Osteoblast (primary cell): ENCODE results near the gene KCNQ1. TPM values are rescaled to one million over a fixed set of nuclear protein-coding genes. Genes with fewer than 3 reads are reported as not detected.

ENCODE experiments used
- DNase-seq: peaks from one replicate; pipeline ENCODE4 v3.0.0; 2011; ENCODE audit warnings: low spot score, mixed read lengths; ENCODE audit not compliant: insufficient read length; ENCODE audit errors: missing footprints
- H2AFZ ChIP-seq: 2 replicates; pipeline ENCODE4 v1.6.0; 2011; ENCODE audit warnings: mild to moderate bottlenecking, low read length
- H3K27ac ChIP-seq: 2 replicates; pipeline ENCODE4 v1.5.1; 2011; ENCODE audit warnings: mild to moderate bottlenecking, low read depth, low read length, moderate library complexity
- H3K27me3 ChIP-seq: 2 replicates; pipeline ENCODE4 v1.6.0; 2012; ENCODE audit warnings: mild to moderate bottlenecking, control low read depth, inconsistent platforms, low read length, moderate library complexity; ENCODE audit not compliant: insufficient read depth
- H3K36me3 ChIP-seq: 2 replicates; pipeline ENCODE4 v1.5.1; 2011; ENCODE audit warnings: mild to moderate bottlenecking, low read length, control low read depth, moderate library complexity; ENCODE audit not compliant: insufficient read depth
- H3K4me1 ChIP-seq: 2 replicates; pipeline ENCODE4 v1.5.1; 2011; ENCODE audit warnings: mild to moderate bottlenecking, low read length, control low read depth, moderate library complexity; ENCODE audit not compliant: insufficient read depth
- H3K4me2 ChIP-seq: 2 replicates; pipeline ENCODE4 v1.6.0; 2011; ENCODE audit warnings: mild to moderate bottlenecking, low read length; ENCODE audit not compliant: insufficient read depth
- H3K4me3 ChIP-seq: fragments of 200-600 bp; sonication (generic); 3 replicates; pipeline ENCODE4 v1.5.1; 2012; ENCODE audit warnings: mild to moderate bottlenecking, low read length, inconsistent platforms; ENCODE audit not compliant: insufficient read depth
- H3K79me2 ChIP-seq: 2 replicates; pipeline ENCODE4 v1.6.0; 2012; ENCODE audit warnings: mild to moderate bottlenecking, low read length, control low read depth, inconsistent platforms; ENCODE audit not compliant: insufficient read depth
- H3K9me3 ChIP-seq: 2 replicates; pipeline ENCODE4 v1.5.1; 2011; ENCODE audit warnings: low read depth, low read length, control low read depth
- H4K20me1 ChIP-seq: 2 replicates; pipeline ENCODE4 v1.6.0; 2012; ENCODE audit warnings: mild to moderate bottlenecking, low read length, control low read depth; ENCODE audit not compliant: insufficient read depth
- total RNA-seq: library from RNA; depleted of rRNA; stranded (reverse); fragments of >200 nt; gene quantifications from 2 replicates; pipeline ENCODE4 v1.2.3, GENCODE V29; 2012
- TF ChIP-seq, protein P1 (sequence below): IDR thresholded peaks from 2 replicates; pipeline ENCODE4 v1.5.1; 2011; ENCODE audit warnings: mild to moderate bottlenecking, low read depth, low read length, moderate library complexity; ENCODE audit errors: extremely low read depth

KCNQ1 gene
- total RNA-seq, 1 donor, result not detected

DNA sequence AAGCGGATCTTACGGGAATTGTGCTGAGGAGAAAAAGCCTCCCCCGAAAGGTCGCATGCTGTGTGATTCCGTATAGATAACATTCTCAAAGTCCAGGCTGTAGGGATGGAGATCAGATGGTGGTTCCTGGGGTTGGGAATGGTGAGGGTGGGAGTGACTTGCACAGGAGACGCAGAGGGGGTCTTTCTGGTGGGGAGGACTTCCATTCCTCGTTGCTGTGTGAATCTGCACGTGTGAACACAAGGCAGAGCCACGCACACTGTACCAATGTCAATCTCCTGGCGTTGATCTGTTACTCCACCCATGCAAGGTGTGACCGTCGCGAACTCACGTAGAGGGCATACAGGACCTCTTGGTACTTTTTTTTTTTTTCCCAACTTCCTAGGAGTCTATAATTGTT lies 313.9 kb downstream of the KCNQ1 start:
- Histone ChIP-seq H3K27ac (no peak overlapping the region), H3K4me3 (no peak overlapping the region), H3K36me3 (no peaks in the 10 kb centered on the region), H3K4me2 (no peak overlapping the region), H3K79me2 (no peaks in the 10 kb centered on the region), H3K4me1 (no peaks in the 10 kb centered on the region), H3K9me3 (no peaks in the 10 kb centered on the region), H4K20me1 (no peaks in the 10 kb centered on the region), H3K27me3 (peaks cover 4% of the 10 kb centered on the region), H2AFZ (no peak overlapping the region)
- TF ChIP-seq, protein P1, sequence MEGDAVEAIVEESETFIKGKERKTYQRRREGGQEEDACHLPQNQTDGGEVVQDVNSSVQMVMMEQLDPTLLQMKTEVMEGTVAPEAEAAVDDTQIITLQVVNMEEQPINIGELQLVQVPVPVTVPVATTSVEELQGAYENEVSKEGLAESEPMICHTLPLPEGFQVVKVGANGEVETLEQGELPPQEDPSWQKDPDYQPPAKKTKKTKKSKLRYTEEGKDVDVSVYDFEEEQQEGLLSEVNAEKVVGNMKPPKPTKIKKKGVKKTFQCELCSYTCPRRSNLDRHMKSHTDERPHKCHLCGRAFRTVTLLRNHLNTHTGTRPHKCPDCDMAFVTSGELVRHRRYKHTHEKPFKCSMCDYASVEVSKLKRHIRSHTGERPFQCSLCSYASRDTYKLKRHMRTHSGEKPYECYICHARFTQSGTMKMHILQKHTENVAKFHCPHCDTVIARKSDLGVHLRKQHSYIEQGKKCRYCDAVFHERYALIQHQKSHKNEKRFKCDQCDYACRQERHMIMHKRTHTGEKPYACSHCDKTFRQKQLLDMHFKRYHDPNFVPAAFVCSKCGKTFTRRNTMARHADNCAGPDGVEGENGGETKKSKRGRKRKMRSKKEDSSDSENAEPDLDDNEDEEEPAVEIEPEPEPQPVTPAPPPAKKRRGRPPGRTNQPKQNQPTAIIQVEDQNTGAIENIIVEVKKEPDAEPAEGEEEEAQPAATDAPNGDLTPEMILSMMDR, result no peak
- no peak for DNase-seq

DNA sequence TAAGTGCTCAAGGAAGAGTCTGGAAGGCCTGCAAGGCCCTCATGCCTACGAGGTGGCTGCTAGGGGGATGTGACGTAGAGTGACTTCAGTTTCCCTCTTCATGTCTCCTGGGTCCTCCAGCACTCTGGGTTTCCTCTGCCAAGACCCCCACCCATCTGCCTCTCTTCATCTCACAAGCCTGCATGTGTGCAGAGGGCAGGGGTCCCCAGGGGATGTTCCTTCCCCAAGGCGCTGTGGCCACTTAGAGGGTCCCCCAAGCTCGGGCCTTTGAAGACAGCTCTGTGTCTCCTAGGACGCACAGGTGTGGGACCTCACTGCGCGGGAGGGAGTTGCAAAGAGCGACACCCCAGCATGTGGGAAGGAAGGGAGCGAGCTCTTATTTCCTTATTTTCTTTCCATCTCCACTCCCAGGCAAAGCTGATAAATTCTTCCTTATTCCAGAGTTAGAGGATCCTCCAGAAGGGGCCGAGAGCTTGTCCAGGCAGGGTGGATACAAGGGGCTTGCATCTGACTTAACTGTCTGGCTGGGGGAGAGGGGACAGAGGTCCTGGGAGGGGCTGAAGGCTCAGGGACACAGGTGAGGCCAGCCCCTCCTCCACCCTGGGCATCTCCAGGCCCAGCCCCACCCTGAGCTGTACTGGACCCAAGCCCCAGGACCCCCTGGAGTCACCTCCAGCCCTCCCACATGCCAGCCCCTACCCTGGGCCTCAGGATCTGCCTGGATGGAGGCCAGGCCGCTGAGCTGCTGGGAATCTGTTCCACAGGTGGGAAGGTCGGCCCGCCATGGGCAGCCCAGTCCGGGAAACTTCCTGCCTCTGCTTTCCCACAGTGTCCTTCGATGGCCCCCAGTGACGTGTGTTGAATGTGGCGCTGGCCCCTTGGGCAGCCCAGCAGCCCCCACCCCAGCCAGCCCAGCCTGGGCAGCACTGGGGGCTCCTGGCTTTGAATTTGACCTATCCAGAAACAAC lies 314.7 kb downstream of the KCNQ1 start:
- Histone ChIP-seq H4K20me1 (no peaks in the 10 kb centered on the region), H3K4me1 (no peaks in the 10 kb centered on the region)

DNA sequence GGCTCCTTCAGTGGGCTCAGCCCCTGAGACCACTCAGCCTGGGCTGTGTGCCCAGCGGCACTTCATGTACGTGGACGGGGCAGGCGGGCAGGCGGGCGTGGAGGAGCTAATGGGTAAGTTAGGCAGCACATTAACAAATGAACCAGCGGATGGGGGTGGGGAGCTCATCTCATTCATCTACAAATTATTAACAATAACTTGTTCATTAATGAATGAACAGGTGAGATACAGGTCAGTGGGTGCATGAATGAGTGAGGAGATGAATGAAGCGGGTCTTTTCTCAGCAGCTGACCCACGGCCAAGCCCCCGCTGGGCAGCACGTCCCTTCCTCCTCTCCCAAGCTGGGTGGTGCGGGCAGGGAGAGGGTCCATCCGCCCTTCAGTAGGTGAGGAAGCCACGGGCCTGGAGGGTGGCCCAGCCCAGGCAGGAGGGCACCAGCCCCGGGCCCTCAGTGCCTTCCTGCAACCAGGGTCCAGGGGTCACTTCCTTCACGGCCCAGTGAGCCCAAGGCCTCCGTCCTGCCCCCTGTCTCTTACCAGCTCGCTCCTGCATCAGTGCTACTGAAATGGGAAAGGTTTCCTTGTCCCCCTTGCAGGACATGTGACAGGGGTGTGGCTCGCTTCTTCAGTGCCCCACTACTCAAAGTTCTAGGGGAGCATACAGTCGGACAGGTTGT lies 315.5 kb downstream of the KCNQ1 start:
- H3K27ac ChIP-seq, result no peak overlapping the region
- H3K36me3 ChIP-seq, result no peaks in the 10 kb centered on the region
- no peak overlapping the region for H3K4me2 ChIP-seq
- H3K27me3 ChIP-seq, result peaks cover 9% of the 10 kb centered on the region
- H3K4me3 ChIP-seq, result no peak overlapping the region
- no peaks in the 10 kb centered on the region for H3K9me3 ChIP-seq
- no peaks in the 10 kb centered on the region for H3K79me2 ChIP-seq
- H4K20me1 ChIP-seq, result no peaks in the 10 kb centered on the region
- DNase-seq, result peak; percentile 45
- no peaks in the 10 kb centered on the region for H3K4me1 ChIP-seq
- H2AFZ ChIP-seq, result no peak overlapping the region
- TF ChIP-seq, protein P1, result no peak

More for the DNA sequence above, 314.7 kb downstream of the KCNQ1 start:
- Histone ChIP-seq H3K4me2 (no peak overlapping the region), H3K9me3 (no peaks in the 10 kb centered on the region), H2AFZ (no peak overlapping the region), H3K79me2 (no peaks in the 10 kb centered on the region), H3K27me3 (peaks cover 7% of the 10 kb centered on the region), H3K27ac (no peak overlapping the region), H3K36me3 (no peaks in the 10 kb centered on the region), H3K4me3 (no peak overlapping the region)
- TF ChIP-seq, protein P1, result no peak
- DNase-seq, result peak; percentile 72
